Activated CD8-positive, alpha-beta memory T cell treated with anti-CD3 and anti-CD28 coated beads, Interleukin-2, amount 50 U/mL, for 1 hour (primary cell): ENCODE data around the gene PRKCB.

Source experiments
- DNase-seq: peaks from one replicate; pipeline ENCODE4 v3.0.0-alpha.2; 2020; ENCODE audit errors: extremely low read depth

The PRKCB gene

DNA sequence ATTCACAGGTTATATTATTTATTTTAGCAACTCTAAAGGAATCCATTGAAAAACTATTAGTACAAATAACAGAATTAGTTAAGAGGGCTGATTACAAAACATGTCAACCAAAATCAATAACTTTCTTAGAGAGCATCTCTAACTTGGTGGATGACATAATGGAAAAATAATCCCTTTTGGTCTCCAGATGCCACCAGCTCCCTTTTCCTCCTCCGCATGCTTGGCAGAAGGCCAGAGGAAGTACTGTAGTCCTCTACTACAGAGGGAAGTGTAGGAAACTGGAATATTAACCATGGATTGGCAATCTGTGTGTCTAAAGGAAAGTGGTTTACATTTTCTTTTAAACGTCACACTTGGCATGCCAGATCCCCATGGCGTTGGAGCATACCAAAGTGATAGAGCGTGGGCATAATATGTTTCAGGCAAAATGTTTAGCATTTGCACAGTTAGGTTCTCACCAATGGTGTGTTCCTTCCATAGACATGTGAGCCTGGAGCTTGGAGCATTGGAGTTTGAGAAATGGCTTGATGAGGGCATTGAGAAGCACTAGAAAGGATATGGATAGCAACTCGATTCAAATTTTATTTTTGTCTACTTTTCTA, 106.3 kb downstream of the PRKCB start:
- no peak for DNase-seq

DNA sequence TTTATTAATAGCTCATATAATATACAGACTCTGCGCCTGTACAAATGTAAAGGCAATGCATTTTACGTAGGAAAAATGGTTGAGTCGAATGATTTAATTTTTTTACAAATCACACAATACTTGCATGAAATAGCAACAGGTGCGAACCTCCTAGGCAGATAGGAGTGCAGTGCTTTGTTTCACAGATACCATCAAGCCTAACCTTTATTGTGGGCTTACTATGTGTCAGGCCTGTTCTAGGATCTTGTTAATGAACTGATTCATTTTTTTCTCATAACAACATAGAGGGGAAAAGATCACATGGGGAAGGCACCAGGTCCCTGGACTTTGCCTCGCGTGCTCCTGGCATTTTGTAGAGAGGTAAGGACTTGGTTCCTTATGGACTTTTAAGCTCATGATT, 107.8 kb downstream of the PRKCB start:
- no peak for DNase-seq

- no peak for DNase-seq
Observed at GRCh38 chr16:23944381-23944780, 108.6 kb downstream of the PRKCB start.

DNA sequence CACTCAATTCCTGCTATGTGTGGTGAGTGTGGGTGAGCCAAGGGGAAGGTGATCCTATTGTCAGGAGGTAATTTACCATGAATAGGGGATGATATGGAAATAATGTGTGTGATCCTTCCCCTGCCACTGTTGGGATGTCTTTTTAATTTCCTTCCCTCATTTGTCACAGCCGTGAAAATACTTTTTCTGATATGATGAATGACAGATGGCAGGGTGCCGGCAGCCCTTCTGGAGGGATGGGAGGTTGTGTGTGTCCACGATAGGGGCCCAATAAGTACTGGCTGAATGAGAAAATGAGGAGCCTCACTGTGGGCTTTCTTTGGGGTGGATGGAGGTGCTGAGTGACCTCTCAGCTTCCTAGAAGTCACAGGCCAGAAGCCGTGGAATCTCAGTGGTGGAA, 109.5 kb downstream of the PRKCB start:
- no peak for DNase-seq

DNA sequence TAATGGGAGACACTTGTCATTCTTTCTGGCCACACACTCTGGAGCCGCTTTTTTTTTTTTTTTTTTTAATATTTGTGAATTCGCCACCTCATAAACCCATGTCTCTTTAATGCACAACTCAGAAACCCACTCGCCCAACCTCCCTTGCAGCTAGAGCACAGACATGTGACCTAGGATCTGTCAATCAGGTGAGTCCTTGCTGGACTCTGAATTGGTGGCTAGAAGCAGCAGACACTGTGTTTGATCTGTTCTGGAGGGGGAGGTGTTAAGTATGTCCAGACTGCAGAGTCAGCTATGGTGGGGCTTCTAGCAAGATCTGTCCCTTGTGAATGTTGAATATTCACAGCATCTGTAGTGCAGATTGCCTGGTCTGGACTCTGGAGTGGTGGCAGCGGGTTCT, 112.1 kb downstream of the PRKCB start:
- no peak for DNase-seq

GRCh38 chr16:23948949-23949411, 113.2 kb downstream of the PRKCB start:
- DNase-seq = peak; percentile 43

DNA sequence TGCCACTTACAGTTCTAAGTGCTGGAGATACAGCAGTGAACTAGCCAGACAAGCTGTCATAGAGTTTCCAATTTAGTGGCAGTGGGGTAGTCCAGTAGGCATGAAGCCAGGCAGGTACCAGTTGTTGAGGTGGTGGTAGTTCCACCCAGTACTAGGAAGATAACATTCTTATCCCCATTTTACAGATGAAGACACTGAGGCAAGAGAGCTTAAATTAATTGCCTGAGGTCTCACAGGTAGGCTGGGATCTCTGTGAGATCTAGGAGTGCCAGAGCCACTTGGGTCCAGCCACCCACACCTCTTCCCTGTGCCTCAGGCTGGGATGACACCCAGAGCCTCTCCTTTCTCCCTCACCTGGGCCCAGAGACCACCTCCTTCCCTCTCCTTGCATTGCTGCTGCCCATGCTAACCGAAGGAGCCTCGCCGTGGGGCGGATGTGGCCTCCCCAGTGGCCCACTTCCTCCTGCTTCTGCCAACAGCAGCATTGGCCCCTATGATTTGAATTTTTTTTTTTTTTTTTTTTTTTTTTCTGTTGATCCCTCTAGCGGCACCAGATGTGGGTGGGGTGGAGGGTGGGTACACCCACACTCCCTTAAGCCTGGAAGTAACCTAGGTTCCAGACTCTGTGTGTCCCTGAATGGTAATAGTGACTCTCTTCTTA, 114.0 kb downstream of the PRKCB start:
- DNase-seq = peak; percentile 21

DNA sequence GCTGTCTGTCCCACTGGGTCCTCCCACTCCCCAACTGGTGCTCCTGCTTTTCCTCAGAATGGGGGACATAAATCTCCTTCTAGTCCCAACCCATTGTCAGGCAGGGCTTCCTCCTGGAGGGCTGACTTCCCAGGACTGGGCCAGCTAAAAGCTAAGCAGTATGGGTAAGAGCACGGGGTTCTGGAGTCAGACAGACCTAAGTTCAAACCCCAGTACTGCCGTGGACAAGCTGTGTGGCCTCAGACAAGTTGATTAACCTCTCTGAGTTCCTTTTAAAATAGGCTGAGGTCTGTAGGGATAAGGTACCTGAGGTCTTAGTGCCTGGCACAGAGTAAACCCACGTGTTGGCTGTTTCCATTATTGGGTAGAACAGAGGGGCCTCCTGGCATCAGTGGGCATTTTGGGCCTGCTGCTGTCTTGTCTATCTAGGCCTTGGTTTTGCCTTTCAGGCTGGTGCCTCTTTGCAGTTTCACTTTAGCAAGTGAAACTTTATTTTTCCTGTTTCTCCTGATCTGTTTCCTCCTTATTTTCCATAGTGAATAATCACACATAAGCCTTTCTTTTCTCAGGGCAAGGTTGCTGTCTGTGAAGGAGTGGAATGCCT, 114.6 kb downstream of the PRKCB start:
- DNase-seq = no peak

GRCh38 chr16:23950898-23951297, 115.1 kb downstream of the PRKCB start:
- DNase-seq = no peak

- no peak for DNase-seq
Observed at GRCh38 chr16:23952128-23952970, 116.6 kb downstream of the PRKCB start.

- no peak for DNase-seq
Observed at GRCh38 chr16:23952971-23953300, 117.2 kb downstream of the PRKCB start.

- DNase-seq = no peak
Observed at GRCh38 chr16:23953476-23953875, 117.7 kb downstream of the PRKCB start.

DNA sequence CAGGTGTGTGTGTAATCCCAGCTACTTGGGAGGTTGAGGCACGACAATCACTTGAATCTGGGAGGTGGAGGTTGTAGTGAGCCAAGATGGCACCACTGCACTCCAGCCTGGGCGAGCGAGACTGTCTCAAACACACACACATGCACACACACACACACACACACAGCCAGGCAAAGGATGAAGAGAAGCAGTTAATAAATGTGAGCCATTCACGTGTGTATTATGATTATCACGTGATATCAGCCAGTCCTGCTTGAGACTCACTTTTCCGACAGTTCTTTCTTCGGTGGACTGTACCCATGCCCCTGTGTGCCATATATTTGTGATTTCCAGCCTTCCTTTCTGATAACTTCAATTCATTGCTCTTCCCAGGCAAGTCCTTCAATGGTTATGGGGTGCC, 119.3 kb downstream of the PRKCB start:
- DNase-seq = no peak

DNA sequence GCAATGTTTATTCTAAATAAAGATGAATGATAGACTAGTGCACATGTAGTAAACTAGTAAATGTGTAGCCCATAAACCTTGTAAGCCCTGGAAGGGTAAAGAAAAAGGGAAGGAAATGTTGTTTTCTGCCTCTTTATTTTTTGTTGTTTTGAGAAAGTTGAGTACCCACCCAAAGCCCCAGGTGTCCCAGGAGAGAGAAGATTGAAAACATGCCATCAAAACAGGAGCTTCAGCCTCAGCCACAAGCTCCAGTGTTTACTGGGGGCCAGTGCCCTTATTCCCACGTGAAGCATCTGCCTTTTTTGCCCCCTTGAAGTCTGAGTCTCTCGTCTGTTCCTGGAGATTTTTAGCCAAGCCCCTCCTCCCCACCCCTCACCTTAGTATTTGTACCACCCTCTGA, 121.5 kb downstream of the PRKCB start:
- no peak for DNase-seq

GRCh38 chr16:23959072-23959751, 123.4 kb downstream of the PRKCB start:
- DNase-seq = no peak

DNA sequence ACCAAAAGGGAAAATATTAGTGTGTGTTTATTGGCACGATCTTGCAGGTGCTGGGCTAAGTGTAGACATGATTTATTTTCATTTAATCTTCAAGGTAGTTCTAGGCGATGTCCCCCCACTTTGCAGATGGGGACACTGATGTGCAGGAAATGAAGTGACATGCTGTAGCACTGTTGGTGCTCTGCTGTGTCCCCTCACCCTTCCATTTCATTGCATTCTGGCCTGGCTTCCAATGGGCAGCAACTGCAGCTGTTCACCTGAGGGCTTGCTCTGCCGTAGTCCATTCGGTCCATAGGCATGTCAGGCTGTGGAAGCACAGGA, 123.9 kb downstream of the PRKCB start:
- no peak for DNase-seq

DNA sequence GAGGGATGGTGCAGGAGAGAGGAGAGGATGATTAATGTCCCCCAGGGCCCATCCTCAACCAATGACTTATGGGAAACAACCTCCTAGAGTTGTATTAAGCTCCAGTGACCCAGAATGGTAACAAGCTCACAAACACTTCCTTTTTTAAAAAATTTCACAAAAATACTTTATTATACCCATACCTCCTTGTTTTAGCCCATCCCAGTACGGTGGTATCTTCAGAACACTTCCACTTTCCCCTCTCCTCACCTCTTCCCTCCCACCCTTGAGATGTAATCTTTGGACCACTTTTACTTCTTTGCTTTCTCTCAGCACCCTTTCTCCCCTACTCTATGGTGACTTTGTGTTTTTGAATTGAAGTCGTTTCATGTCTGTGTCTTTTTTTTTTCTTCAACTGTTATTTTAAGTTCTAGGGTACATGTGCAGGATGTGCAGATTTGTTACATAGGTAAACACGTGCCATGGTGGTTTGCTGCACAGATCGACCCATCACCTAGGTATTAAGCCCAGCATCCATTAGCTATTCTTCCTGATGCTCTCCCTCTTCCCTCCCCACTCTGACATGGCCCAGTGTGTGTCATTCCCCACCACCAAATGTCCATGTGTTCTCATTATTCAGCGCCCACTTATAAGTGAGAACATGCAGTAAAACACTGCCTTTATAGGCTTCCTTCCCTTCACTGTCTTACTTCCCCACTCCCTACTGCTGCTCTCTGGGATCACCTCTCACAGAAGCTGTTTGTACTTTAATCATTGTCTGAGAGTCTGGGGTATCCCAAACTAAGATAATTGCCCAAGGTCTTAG, 124.5 kb downstream of the PRKCB start:
- no peak for DNase-seq

GRCh38 chr16:23962001-23962400, 126.2 kb downstream of the PRKCB start:
- no peak for DNase-seq

GRCh38 chr16:23964136-23964535, 128.4 kb downstream of the PRKCB start:
- no peak for DNase-seq

DNA sequence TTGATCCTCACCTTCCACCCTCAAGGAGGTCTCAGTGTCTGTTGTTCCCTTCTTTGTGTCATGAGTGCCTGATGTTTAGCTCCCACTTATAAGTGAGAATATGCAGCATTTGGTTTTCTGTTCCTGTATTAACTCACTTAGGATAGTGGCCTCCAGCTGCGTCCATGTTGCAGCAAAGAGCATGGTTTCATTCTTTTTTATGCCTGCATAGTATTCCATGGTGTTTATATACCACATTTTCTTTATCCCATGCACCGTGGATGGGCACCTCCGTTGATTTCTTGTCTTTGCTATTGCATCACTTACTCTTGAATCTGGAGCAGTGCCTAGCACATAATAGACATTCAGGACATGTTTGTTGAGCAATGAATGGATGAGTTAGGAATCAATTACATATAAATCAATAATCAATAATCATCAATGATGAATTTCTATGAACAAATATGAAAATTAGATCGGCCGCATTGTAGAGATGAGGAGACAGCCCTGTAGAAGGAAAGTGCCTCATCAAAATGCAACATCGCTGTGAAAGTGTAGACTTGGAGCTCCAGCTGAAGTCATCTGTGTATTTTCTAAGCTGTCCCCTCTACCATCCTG, 129.5 kb downstream of the PRKCB start:
- no peak for DNase-seq
